B cell (primary cell): ENCODE data around the gene TECTB. TPM values are rescaled to one million over a fixed set of nuclear protein-coding genes. Genes with fewer than 3 reads are reported as not detected.

Source experiments
- ATAC-seq: fragments of 200-7000 bp; cut with Tn5 transposase; one replicate; pipeline ENCODE4 v1.10.0; 2021; ENCODE audit warnings: low read depth, mild to moderate bottlenecking, moderate number of reproducible peaks, moderate library complexity
- CTCF ChIA-PET: fragments of 350-600 bp; sonication (Branson Sonifier 250); formaldehyde crosslinking; loops from one replicate; lab custom pipeline; 2021; ENCODE audit warnings: antibody characterized with exemption, inconsistent platforms; lab: Charles Lee
- POLR2A ChIA-PET: fragments of 350-600 bp; sonication (Branson Sonifier 250); formaldehyde crosslinking; loops from one replicate; lab custom pipeline; 2021; ENCODE audit warnings: antibody characterized with exemption; lab: Charles Lee
- DNase-seq: peaks from one replicate; pipeline ENCODE4 v3.0.0; 2013
- H2AFZ ChIP-seq: 2 replicates; pipeline ENCODE4 v1.6.1; 2012; ENCODE audit warnings: mild to moderate bottlenecking, low read depth, low read length; ENCODE audit not compliant: insufficient read depth, poor library complexity, severe bottlenecking
- H3K27ac ChIP-seq, 2 donors: 1 replicate in 1 of 2; 2 replicates in 1 of 2; pipeline ENCODE4 v1.5.1; 2012 to 2013; ENCODE audit warnings: low read length in 2 of 2, mild to moderate bottlenecking in 2 of 2, moderate library complexity in 1 of 2
- H3K27me3 ChIP-seq, 4 experiments: fragments of 200-600 bp in 1 of 4; sonication (generic) in 1 of 4; replicated peaks in 1 of 4; 1 replicate in 2 of 4; 2 replicates in 2 of 4; pipeline versions ENCODE4 v1.6.1 to v1.7.0; 2013 to 2016; ENCODE audit warnings: low read length in 3 of 4, mild to moderate bottlenecking in 2 of 4, mixed read lengths in 1 of 4, moderate library complexity in 1 of 4; ENCODE audit not compliant: insufficient read depth in 4 of 4, control insufficient read depth in 3 of 4; ENCODE audit errors: control extremely low read depth in 1 of 4
- H3K36me3 ChIP-seq, 2 experiments: replicated peaks in 1 of 2; 1 replicate in 1 of 2; 2 replicates in 1 of 2; pipeline versions ENCODE4 v1.6.1 to v1.7.1; 2013; ENCODE audit warnings: low read length in 1 of 2; ENCODE audit not compliant: insufficient read depth in 2 of 2, control insufficient read depth in 1 of 2; ENCODE audit errors: control extremely low read depth in 1 of 2, extremely low read depth in 1 of 2
- H3K4me1 ChIP-seq, 2 donors: fragments of 200-600 bp in 1 of 2; sonication (generic) in 1 of 2; 1 replicate in 1 of 2; 2 replicates in 1 of 2; pipeline versions ENCODE4 v1.5.1 to v1.6.1; 2013 to 2017; ENCODE audit warnings: low read length in 2 of 2; ENCODE audit not compliant: control insufficient read depth in 2 of 2, insufficient read depth in 2 of 2
- H3K4me2 ChIP-seq: replicated peaks from 2 replicates; pipeline ENCODE3; 2012; ENCODE audit warnings: mild to moderate bottlenecking, low read depth, low read length; ENCODE audit not compliant: poor library complexity, severe bottlenecking
- H3K4me3 ChIP-seq, 5 experiments: fragments of 200-600 bp in 1 of 5; sonication (generic) in 1 of 5; 1 replicate in 3 of 5; 2 replicates in 2 of 5; pipeline versions ENCODE4 v1.5.1 to v1.7.0; 2011 to 2016; ENCODE audit warnings: low read length in 4 of 5, mild to moderate bottlenecking in 4 of 5, low read depth in 2 of 5, control low read depth in 1 of 5, moderate library complexity in 1 of 5; ENCODE audit not compliant: insufficient read depth in 1 of 5; ENCODE audit errors: control extremely low read depth in 1 of 5, extremely low read depth in 1 of 5
- H3K79me2 ChIP-seq: fragments of 200-600 bp; sonication (generic); one replicate; pipeline ENCODE4 v1.6.0; 2016; ENCODE audit warnings: low read length; ENCODE audit not compliant: control insufficient read depth, insufficient read depth
- H3K9ac ChIP-seq: fragments of 200-600 bp; sonication (generic); 2 replicates; pipeline ENCODE4 v1.6.1; 2017; ENCODE audit warnings: mild to moderate bottlenecking, low read length, moderate library complexity
- H3K9me3 ChIP-seq, 3 donors: one replicate each; pipeline versions ENCODE4 v1.6.1 to v1.7.1; 2013; ENCODE audit warnings: low read length in 2 of 3; ENCODE audit not compliant: control insufficient read depth in 2 of 3, insufficient read depth in 1 of 3; ENCODE audit errors: control extremely low read depth in 1 of 3
- H4K20me1 ChIP-seq: 2 replicates; pipeline ENCODE4 v1.6.0; 2012; ENCODE audit warnings: mild to moderate bottlenecking, low read length; ENCODE audit not compliant: insufficient read depth, control insufficient read depth, poor library complexity, severe bottlenecking
- H3K27ac Mint-ChIP-seq: one replicate; pipeline ENCODE4 v1.8.0; 2021; ENCODE audit warnings: mixed read lengths
- H3K27me3 Mint-ChIP-seq: one replicate; pipeline ENCODE4 v1.8.0; 2021; ENCODE audit warnings: mixed read lengths
- H3K4me1 Mint-ChIP-seq: one replicate; pipeline ENCODE4 v1.8.0; 2021; ENCODE audit warnings: mixed read lengths
- H3K4me3 Mint-ChIP-seq: one replicate; pipeline ENCODE4 v1.8.0; 2021; ENCODE audit warnings: mixed read lengths
- H3K9me3 Mint-ChIP-seq: one replicate; pipeline ENCODE4 v1.8.0; 2022; ENCODE audit warnings: mixed read lengths; ENCODE audit not compliant: insufficient read depth
- EZH2 ChIP-seq: IDR thresholded peaks from 2 replicates; pipeline ENCODE4 v1.6.1; 2012; ENCODE audit warnings: borderline replicate concordance, low read depth, mild to moderate bottlenecking, moderate library complexity, low read length; ENCODE audit not compliant: insufficient read depth, poor library complexity, severe bottlenecking
- WGBS: methylation state at CpG from one replicate; pipeline ENCODE4 v1.1.5; 2013; ENCODE audit warnings: missing lambda C conversion rate; ENCODE audit not compliant: insufficient coverage; 5-methylcytosine and 5-hydroxymethylcytosine counted together
- intact Hi-C: fragments of 100-400 bp; cut with micrococcal nuclease; formaldehyde crosslinking; loops from one replicate; pipeline ENCODE4 v1.10.0; 2022
- polyA plus RNA-seq: library from polyadenylated mRNA; depleted of rRNA; stranded (reverse); fragments of >200 nt; gene quantifications from 2 replicates; pipeline ENCODE4 v1.2.3, GENCODE V29; 2012
- total RNA-seq, 2 donors: library from RNA; stranded (reverse); fragments of 120-200 nt in 1 of 2; gene quantifications; 1 replicate in 1 of 2; 2 replicates in 1 of 2; pipeline versions ENCODE4 v1.2.3 to v1.2.4, GENCODE V29; 2013 to 2022
- TF ChIP-seq, protein P1 (sequence below): fragments of 200-600 bp; IDR thresholded peaks from one replicate; pipeline ENCODE4 v1.8.0; 2022; ENCODE audit warnings: antibody characterized with exemption, mild to moderate bottlenecking

Gene TECTB
- total and polyA plus RNA-seq, 2 donors (not counting 1 experiment from before 2014, with no cell fraction given): not detected

DNA sequence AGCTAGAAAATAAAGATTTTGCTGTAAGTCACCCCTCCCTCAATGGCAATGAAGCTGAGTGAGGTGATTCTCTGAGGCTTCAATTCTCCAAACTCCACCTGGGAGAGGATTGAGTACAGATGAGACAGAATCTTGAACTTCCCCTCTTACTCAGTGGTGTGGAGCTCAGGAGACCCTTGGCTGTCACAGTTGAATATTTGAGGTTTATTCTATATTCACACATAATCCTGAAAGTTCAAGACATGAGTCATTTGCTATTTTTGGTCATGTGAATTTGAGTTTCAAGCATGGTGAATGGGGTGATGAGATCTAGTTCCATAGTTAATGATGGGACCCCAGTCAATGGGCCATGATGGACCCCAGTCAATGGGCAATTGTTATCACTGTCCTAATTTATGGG lies 13.9 kb upstream of the TECTB start:
- no peaks in the 10 kb centered on the region for H3K79me2 ChIP-seq
- no peak overlapping the region for H3K4me3 ChIP-seq
- peaks cover 2% of the 10 kb centered on the region for H3K9me3 Mint-ChIP-seq
- no peaks in the 10 kb centered on the region for H3K4me1 Mint-ChIP-seq
- no peaks in the 10 kb centered on the region for H4K20me1 ChIP-seq
- no peaks in the 10 kb centered on the region for H3K27me3 Mint-ChIP-seq
- ChIA-PET CTCF (no interaction called here), POLR2A (no interaction called here)
- TF ChIP-seq EZH2: no peak
- TF ChIP-seq, protein P1, sequence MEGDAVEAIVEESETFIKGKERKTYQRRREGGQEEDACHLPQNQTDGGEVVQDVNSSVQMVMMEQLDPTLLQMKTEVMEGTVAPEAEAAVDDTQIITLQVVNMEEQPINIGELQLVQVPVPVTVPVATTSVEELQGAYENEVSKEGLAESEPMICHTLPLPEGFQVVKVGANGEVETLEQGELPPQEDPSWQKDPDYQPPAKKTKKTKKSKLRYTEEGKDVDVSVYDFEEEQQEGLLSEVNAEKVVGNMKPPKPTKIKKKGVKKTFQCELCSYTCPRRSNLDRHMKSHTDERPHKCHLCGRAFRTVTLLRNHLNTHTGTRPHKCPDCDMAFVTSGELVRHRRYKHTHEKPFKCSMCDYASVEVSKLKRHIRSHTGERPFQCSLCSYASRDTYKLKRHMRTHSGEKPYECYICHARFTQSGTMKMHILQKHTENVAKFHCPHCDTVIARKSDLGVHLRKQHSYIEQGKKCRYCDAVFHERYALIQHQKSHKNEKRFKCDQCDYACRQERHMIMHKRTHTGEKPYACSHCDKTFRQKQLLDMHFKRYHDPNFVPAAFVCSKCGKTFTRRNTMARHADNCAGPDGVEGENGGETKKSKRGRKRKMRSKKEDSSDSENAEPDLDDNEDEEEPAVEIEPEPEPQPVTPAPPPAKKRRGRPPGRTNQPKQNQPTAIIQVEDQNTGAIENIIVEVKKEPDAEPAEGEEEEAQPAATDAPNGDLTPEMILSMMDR: no peak
- H3K4me1 ChIP-seq: no peaks in the 10 kb centered on the region
- H3K27ac Mint-ChIP-seq: no peak overlapping the region
- no peak overlapping the region for H3K9ac ChIP-seq
- no peaks in the 10 kb centered on the region for H3K36me3 ChIP-seq
- H3K9me3 ChIP-seq: no peaks in the 10 kb centered on the region
- H3K4me2 ChIP-seq: no peak overlapping the region
- intact Hi-C loops: no loop called here
- no peaks in the 10 kb centered on the region for H3K27me3 ChIP-seq
- H3K4me3 Mint-ChIP-seq: no peak overlapping the region
- ATAC-seq (no peak), DNase-seq (no peak)
- no peak overlapping the region for H2AFZ ChIP-seq
- H3K27ac ChIP-seq: no peak overlapping the region

DNA sequence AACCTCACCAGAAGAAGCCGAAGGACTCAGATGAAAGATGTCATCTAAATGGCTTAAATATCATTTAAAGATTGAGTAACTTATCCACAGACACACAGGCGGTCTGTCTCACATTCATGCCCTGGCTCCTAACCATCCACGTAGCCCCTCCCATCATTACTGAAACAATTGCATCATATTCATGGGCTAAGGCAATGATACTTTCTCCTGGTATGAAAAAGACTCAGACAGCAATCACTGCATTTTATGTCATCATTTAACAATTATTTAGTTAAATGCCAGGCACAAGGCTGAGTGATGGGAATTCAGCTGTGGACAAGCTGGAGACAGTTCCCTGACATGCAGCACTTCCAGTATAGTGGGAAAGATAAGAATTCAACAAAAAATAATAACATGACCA lies 11.2 kb upstream of the TECTB start:
- Mint-ChIP-seq H3K4me1 (no peaks in the 10 kb centered on the region), H3K27ac (no peak overlapping the region), H3K27me3 (no peaks in the 10 kb centered on the region), H3K4me3 (no peak overlapping the region), H3K9me3 (peaks cover 2% of the 10 kb centered on the region)
- ChIA-PET CTCF (no interaction called here), POLR2A (no interaction called here)
- H3K36me3 ChIP-seq: no peaks in the 10 kb centered on the region
- H3K4me3 ChIP-seq: no peak overlapping the region
- H2AFZ ChIP-seq: no peak overlapping the region
- no peak for TF ChIP-seq EZH2
- TF ChIP-seq, protein P1: no peak
- intact Hi-C loops: no loop called here
- no peak overlapping the region for H3K9ac ChIP-seq
- H3K27ac ChIP-seq: no peak overlapping the region
- H3K27me3 ChIP-seq: no peaks in the 10 kb centered on the region
- no peak overlapping the region for H3K4me2 ChIP-seq
- no peak for ATAC-seq
- no peaks in the 10 kb centered on the region for H3K4me1 ChIP-seq
- no peak for DNase-seq
- no peaks in the 10 kb centered on the region for H4K20me1 ChIP-seq
- WGBS: 86% methylated on average over 1 of the region's 3 CpGs
- H3K9me3 ChIP-seq: no peaks in the 10 kb centered on the region
- no peaks in the 10 kb centered on the region for H3K79me2 ChIP-seq
